PFSK-1 (cell line): Measurements from ENCODE around the gene IGDCC3.

Experiments
- FOXP2 ChIP-seq: optimal IDR thresholded peaks from 2 replicates; pipeline ENCODE3; 2011; ENCODE audit warnings: borderline replicate concordance, control low read depth, inconsistent platforms; ENCODE audit not compliant: insufficient read depth; ENCODE audit errors: extremely low read length, extremely low read depth
- POLR2AphosphoS5 ChIP-seq: IDR thresholded peaks from 2 replicates; pipeline ENCODE4 v1.6.1; 2012; ENCODE audit warnings: low read depth, mild to moderate bottlenecking, control low read depth, low read length, moderate library complexity
- REST ChIP-seq, 2 experiments: IDR thresholded peaks; 2 replicates each; pipeline versions ENCODE4 v1.6.1 to v1.8.0; 2011 to 2012; ENCODE audit warnings: low read depth in 2 of 2, low read length in 2 of 2, control low read depth in 1 of 2, inconsistent platforms in 1 of 2, mild to moderate bottlenecking in 1 of 2, moderate library complexity in 1 of 2; ENCODE audit not compliant: insufficient read depth in 1 of 2
- SIN3A ChIP-seq: IDR thresholded peaks from 2 replicates; pipeline ENCODE4 v1.6.1; 2012; ENCODE audit warnings: mild to moderate bottlenecking, low read length, moderate library complexity, borderline replicate concordance; ENCODE audit not compliant: insufficient read depth
- TAF1 ChIP-seq: IDR thresholded peaks from 2 replicates; pipeline ENCODE4 v1.6.1; 2012; ENCODE audit warnings: low read length, control low read depth, borderline replicate concordance; ENCODE audit not compliant: insufficient read depth

- TF ChIP-seq REST (IDR thresholded peaks at IDR 0.05; ENCODE audit: insufficient read depth in 1 of 2, low read depth in 2 of 2, low read length in 2 of 2) (no peak), POLR2AphosphoS5 (no peak), TAF1 (no peak), SIN3A (no peak), FOXP2 (no peak)
Measured at GRCh38 chr15:65355988-65356353, 21.8 kb downstream of the IGDCC3 start.
